Endothelial cell of umbilical vein (primary cell): ENCODE data around the gene CT45A8.

Experiments
- EZH2 ChIP-seq: IDR thresholded peaks from 2 replicates; pipeline ENCODE4 v1.6.1; 2012; ENCODE audit warnings: borderline replicate concordance, low read depth, mild to moderate bottlenecking, moderate library complexity, low read length, inconsistent platforms; ENCODE audit not compliant: severe bottlenecking
- GATA2 ChIP-seq: IDR thresholded peaks from 2 replicates; pipeline ENCODE4 v1.7.0; 2011; ENCODE audit warnings: low read depth, mild to moderate bottlenecking, moderate library complexity, mixed read lengths, low read length; ENCODE audit not compliant: insufficient read length, insufficient read depth
- MAX ChIP-seq: IDR thresholded peaks from 2 replicates; pipeline ENCODE4 v1.6.1; 2011; ENCODE audit not compliant: insufficient read depth, insufficient read length
- MYC ChIP-seq: IDR thresholded peaks from one replicate; pipeline ENCODE4 v1.6.1; 2011; ENCODE audit warnings: mild to moderate bottlenecking, low read depth, low read length
- POLR2A ChIP-seq: IDR thresholded peaks from 2 replicates; pipeline ENCODE4 v1.6.1; 2012; ENCODE audit warnings: low read depth, mild to moderate bottlenecking, control low read depth, low read length
- POLR2AphosphoS5 ChIP-seq: IDR thresholded peaks from 2 replicates; pipeline ENCODE4 v1.6.1; 2012; ENCODE audit warnings: low read depth, mild to moderate bottlenecking, control low read depth, low read length, moderate library complexity; ENCODE audit not compliant: insufficient read depth
- TF ChIP-seq, protein P1 (sequence below), 2 donors: IDR thresholded peaks; 1 replicate in 1 of 2; 2 replicates in 1 of 2; pipeline ENCODE4 v1.5.1; 2011; ENCODE audit warnings: low read length in 2 of 2, mild to moderate bottlenecking in 2 of 2, moderate library complexity in 2 of 2, control low read depth in 1 of 2, inconsistent platforms in 1 of 2, low read depth in 1 of 2; ENCODE audit not compliant: insufficient read depth in 1 of 2; ENCODE audit errors: extremely low read depth in 1 of 2

GRCh38 chrX:135893294-135893817 lies 39.0 kb upstream of the CT45A8 start, which contains the start of the genes CT45A10 and SAGE1:
- no peak for TF ChIP-seq MAX
- TF ChIP-seq, protein P1, sequence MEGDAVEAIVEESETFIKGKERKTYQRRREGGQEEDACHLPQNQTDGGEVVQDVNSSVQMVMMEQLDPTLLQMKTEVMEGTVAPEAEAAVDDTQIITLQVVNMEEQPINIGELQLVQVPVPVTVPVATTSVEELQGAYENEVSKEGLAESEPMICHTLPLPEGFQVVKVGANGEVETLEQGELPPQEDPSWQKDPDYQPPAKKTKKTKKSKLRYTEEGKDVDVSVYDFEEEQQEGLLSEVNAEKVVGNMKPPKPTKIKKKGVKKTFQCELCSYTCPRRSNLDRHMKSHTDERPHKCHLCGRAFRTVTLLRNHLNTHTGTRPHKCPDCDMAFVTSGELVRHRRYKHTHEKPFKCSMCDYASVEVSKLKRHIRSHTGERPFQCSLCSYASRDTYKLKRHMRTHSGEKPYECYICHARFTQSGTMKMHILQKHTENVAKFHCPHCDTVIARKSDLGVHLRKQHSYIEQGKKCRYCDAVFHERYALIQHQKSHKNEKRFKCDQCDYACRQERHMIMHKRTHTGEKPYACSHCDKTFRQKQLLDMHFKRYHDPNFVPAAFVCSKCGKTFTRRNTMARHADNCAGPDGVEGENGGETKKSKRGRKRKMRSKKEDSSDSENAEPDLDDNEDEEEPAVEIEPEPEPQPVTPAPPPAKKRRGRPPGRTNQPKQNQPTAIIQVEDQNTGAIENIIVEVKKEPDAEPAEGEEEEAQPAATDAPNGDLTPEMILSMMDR (IDR thresholded peaks at IDR 0.05; ENCODE audit: extremely low read depth in 1 of 2, insufficient read depth in 1 of 2, low read depth in 1 of 2, low read length in 2 of 2) = no peak
- TF ChIP-seq POLR2AphosphoS5 = no peak
- TF ChIP-seq EZH2 = no peak
- no peak for TF ChIP-seq POLR2A
- TF ChIP-seq MYC = no peak
- TF ChIP-seq GATA2 = no peak
